Measurements from ENCODE around the gene SPATA16. TPM values are rescaled to one million over a fixed set of nuclear protein-coding genes. Genes with fewer than 3 reads are reported as not detected.

The SPATA16 gene
- total RNA-seq, 2 donors from 2014 or later, result not detected

DNA sequence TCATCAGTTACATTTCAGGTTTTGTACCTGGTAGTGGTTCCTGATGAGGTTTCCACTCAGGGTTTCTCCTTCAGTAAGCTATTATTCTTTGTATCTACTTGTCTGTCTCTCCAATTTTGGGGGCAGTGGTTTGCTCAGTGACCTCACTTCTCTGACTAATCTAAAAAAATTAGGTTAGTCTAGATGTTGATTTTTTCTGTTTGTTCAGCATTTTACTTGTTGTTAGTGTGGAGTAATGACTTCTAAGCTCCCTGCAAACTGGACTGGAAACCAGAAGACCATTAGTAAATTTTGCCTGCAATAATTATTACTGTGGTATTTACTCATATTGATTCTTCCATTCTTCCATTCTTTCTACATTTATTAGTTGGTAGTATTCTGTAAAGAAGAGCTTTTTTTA lies 139.4 kb downstream of the SPATA16 start:
- Histone ChIP-seq H3K4me1 (ENCODE audit: control insufficient read depth in 1 of 2, low read depth in 2 of 2) (no peaks in the 10 kb centered on the region), H3K27me3 (replicated peaks; ENCODE audit: insufficient read depth) (no peaks in the 10 kb centered on the region), H3K27ac (no peak overlapping the region), H3K9me3 (no peaks in the 10 kb centered on the region), H3K36me3 (no peaks in the 10 kb centered on the region), H3K4me3 (no peak overlapping the region)
- DNase-seq (ENCODE audit: low spot score) (no peak), ATAC-seq (ENCODE audit: insufficient number of reproducible peaks, low FRiP score, low read depth) (no peak)
- TF ChIP-seq CTCF (IDR thresholded peaks at IDR 0.05), result no peak

GRCh38 chr3:173000553-173000952 lies 140.5 kb downstream of the SPATA16 start:
- ATAC-seq (ENCODE audit: insufficient number of reproducible peaks, low FRiP score, low read depth), result no peak
- no peaks in the 10 kb centered on the region for H3K9me3 ChIP-seq
- H3K27ac ChIP-seq, result no peak overlapping the region
- TF ChIP-seq CTCF (IDR thresholded peaks at IDR 0.05), result no peak
- H3K27me3 ChIP-seq (replicated peaks; ENCODE audit: insufficient read depth), result no peaks in the 10 kb centered on the region
- no peaks in the 10 kb centered on the region for H3K4me1 ChIP-seq (ENCODE audit: control insufficient read depth in 1 of 2, low read depth in 2 of 2)
- H3K36me3 ChIP-seq, result no peaks in the 10 kb centered on the region
- no peak overlapping the region for H3K4me3 ChIP-seq
- DNase-seq (ENCODE audit: low spot score), result no peak

- ATAC-seq (ENCODE audit: insufficient number of reproducible peaks, low FRiP score, low read depth) (no peak), DNase-seq (ENCODE audit: low spot score) (no peak)
- TF ChIP-seq CTCF (IDR thresholded peaks at IDR 0.05), result no peak
- Histone ChIP-seq H3K36me3 (no peaks in the 10 kb centered on the region), H3K4me3 (no peak overlapping the region), H3K27ac (no peak overlapping the region), H3K9me3 (no peaks in the 10 kb centered on the region), H3K4me1 (ENCODE audit: control insufficient read depth in 1 of 2, low read depth in 2 of 2) (no peaks in the 10 kb centered on the region), H3K27me3 (replicated peaks; ENCODE audit: insufficient read depth) (no peaks in the 10 kb centered on the region)
Measured at GRCh38 chr3:172993412-172993811, 147.6 kb downstream of the SPATA16 start.

DNA sequence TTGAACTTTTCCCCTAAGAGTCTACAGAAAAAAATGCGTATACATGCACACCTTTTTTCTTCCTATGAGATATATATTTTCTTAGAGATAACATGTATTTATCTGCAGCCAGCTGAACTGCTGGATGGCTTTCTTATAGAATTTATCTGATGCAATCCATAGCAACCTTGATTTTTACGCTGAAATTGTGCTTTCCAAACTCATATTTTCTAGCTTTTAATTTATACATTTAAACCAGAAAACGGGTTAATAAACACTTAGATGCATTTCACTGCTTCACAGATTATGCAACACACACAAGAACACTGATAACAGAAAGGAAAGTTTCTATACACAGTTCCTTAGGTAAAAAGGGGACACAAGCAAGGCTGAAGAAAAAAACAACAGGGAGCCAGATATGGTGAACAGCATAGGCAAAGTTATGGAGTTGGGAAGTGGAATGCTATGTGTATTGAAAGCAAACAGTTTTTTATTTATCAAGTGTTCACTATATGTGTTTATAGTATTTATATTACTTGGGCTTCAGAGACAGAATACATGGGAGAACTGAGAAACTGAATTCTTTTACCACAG lies 149.5 kb downstream of the SPATA16 start:
- no peak for TF ChIP-seq CTCF (IDR thresholded peaks at IDR 0.05)
- H3K27ac ChIP-seq, result no peak overlapping the region
- H3K4me1 ChIP-seq (ENCODE audit: control insufficient read depth in 1 of 2, low read depth in 2 of 2), result no peaks in the 10 kb centered on the region
- no peaks in the 10 kb centered on the region for H3K9me3 ChIP-seq
- DNase-seq (ENCODE audit: low spot score) (no peak), ATAC-seq (ENCODE audit: insufficient number of reproducible peaks, low FRiP score, low read depth) (no peak)
- H3K36me3 ChIP-seq, result no peaks in the 10 kb centered on the region
- no peak overlapping the region for H3K4me3 ChIP-seq
- H3K27me3 ChIP-seq (replicated peaks; ENCODE audit: insufficient read depth), result no peaks in the 10 kb centered on the region

DNA sequence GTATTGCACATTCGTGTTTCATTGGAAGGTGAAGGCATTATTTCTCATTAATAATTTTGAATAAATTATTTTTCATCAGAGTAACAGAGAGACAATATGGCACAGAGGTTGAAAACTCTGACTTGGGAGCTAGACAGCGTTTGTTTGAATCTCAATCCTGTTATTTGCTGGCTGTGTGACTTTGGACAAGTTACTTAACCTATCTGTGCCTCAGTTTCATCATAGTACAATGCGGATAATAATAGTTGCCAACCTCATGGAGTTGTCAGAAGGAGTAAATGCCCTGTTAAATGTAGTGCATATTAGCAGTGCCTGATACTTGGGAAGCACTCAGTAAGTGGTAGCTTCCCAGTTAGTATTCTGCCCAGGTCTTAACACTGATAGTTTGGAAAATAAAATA lies 151.7 kb downstream of the SPATA16 start:
- no peaks in the 10 kb centered on the region for H3K4me1 ChIP-seq (ENCODE audit: control insufficient read depth in 1 of 2, low read depth in 2 of 2)
- TF ChIP-seq CTCF (IDR thresholded peaks at IDR 0.05), result no peak
- no peaks in the 10 kb centered on the region for H3K27me3 ChIP-seq (replicated peaks; ENCODE audit: insufficient read depth)
- no peaks in the 10 kb centered on the region for H3K9me3 ChIP-seq
- no peak overlapping the region for H3K4me3 ChIP-seq
- no peak for DNase-seq (ENCODE audit: low spot score)
- H3K27ac ChIP-seq, result no peak overlapping the region
- H3K36me3 ChIP-seq, result no peaks in the 10 kb centered on the region
- no peak for ATAC-seq (ENCODE audit: insufficient number of reproducible peaks, low FRiP score, low read depth)

Measured in thoracic aorta (tissue), 2 donors.